DMS114 treated with DMSO at 0.1 percent for 48 hours (cell line): ENCODE data around the gene FANCI.

Experiments
- DNase-seq: peaks from one replicate; lab custom pipeline; 2025; ENCODE audit not compliant: unreplicated experiment; lab: John Stamatoyannopoulos, UW

Gene FANCI

GRCh38 chr15:89359471-89360293 is 115.9 kb downstream of the FANCI start:
- DNase-seq: no peak

GRCh38 chr15:89360294-89360971 is 116.7 kb downstream of the FANCI start:
- no peak for DNase-seq

GRCh38 chr15:89361451-89362202 is 117.8 kb downstream of the FANCI start:
- peak; percentile 42 for DNase-seq

GRCh38 chr15:89362203-89363101 is 118.7 kb downstream of the FANCI start:
- peak; percentile 27 for DNase-seq

- DNase-seq: no peak
Measured at GRCh38 chr15:89363133-89363532, 119.4 kb downstream of the FANCI start.

GRCh38 chr15:89363770-89364169 is 120.0 kb downstream of the FANCI start:
- no peak for DNase-seq

- DNase-seq: no peak
Measured at GRCh38 chr15:89364341-89364740, 120.6 kb downstream of the FANCI start.

GRCh38 chr15:89364741-89365450 is 121.1 kb downstream of the FANCI start:
- no peak for DNase-seq

GRCh38 chr15:89365462-89366065 is 121.8 kb downstream of the FANCI start:
- DNase-seq: no peak
